NB4 (cell line): ENCODE data around the gene ZBP1.

Source experiments
- MYC ChIP-seq: IDR thresholded peaks from 2 replicates; pipeline ENCODE4 v1.6.1; 2011; ENCODE audit warnings: low read depth, low read length
- POLR2A ChIP-seq: IDR thresholded peaks from 2 replicates; pipeline ENCODE4 v1.6.1; 2011; ENCODE audit warnings: mild to moderate bottlenecking; ENCODE audit not compliant: insufficient read length; ENCODE audit errors: extremely low read depth
- TF ChIP-seq, protein P1 (sequence below): IDR thresholded peaks from one replicate; pipeline ENCODE4 v1.5.1; 2012; ENCODE audit warnings: low read depth, low read length
- TF ChIP-seq, protein P2 (sequence below): IDR thresholded peaks from 2 replicates; pipeline ENCODE4 v1.6.1; 2011; ENCODE audit warnings: low read depth, low read length

DNA sequence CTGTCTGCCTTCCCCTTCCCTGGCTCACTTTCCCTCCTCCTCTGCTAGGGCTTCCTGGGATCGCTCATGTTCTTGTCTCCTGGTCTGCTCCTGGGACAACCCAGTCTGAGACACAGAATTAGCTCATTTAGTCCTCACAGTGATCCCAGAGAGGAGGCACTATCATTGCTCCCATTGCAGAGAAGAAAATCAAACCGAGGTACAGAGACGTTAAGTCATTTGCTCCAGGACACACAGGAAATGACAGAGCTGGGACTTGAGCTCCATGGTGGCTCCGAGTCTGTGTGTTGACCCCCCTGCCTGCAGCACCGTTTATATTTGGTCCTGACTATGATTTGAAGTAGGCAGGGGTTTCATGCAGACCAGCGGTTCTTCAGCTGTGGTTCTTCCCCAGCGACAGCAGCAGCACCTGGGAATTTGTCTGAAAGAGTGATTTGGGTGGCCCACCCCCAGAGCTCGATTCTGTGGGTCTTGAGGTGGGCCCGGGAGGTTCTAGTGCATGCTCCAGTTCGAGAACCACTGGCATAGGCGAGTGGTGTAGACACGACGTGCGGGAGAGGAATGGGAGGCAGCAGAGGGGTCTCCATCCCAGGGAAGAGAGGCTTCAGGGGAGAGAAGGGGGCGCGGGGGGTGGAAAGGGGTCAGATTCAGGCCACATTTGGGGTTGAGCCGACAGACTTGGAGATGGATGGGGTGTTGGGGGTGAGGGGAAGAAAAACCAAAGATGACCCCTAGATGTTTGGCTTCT lies 34.6 kb downstream of the ZBP1 start:
- TF ChIP-seq, protein P1, sequence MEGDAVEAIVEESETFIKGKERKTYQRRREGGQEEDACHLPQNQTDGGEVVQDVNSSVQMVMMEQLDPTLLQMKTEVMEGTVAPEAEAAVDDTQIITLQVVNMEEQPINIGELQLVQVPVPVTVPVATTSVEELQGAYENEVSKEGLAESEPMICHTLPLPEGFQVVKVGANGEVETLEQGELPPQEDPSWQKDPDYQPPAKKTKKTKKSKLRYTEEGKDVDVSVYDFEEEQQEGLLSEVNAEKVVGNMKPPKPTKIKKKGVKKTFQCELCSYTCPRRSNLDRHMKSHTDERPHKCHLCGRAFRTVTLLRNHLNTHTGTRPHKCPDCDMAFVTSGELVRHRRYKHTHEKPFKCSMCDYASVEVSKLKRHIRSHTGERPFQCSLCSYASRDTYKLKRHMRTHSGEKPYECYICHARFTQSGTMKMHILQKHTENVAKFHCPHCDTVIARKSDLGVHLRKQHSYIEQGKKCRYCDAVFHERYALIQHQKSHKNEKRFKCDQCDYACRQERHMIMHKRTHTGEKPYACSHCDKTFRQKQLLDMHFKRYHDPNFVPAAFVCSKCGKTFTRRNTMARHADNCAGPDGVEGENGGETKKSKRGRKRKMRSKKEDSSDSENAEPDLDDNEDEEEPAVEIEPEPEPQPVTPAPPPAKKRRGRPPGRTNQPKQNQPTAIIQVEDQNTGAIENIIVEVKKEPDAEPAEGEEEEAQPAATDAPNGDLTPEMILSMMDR, result no peak
- TF ChIP-seq POLR2A, result no peak
- TF ChIP-seq, protein P2, sequence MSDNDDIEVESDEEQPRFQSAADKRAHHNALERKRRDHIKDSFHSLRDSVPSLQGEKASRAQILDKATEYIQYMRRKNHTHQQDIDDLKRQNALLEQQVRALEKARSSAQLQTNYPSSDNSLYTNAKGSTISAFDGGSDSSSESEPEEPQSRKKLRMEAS, result no peak
- no peak for TF ChIP-seq MYC
